A549 (cell line): Measurements from ENCODE around the gene C2orf66.

ENCODE experiments used
- JUN ChIP-seq, 2 experiments: fragments of >200 bp; sonication (Bioruptor Twin); formaldehyde crosslinking; IDR thresholded peaks; 2 replicates in 1 of 2; 3 replicates in 1 of 2; pipeline ENCODE4 v1.6.1; 2016 to 2017
- TF ChIP-seq, protein P1 (sequence below): fragments of >200 bp; sonication (Bioruptor Twin); formaldehyde crosslinking; IDR thresholded peaks from 3 replicates; pipeline ENCODE4 v1.5.1; 2016

DNA sequence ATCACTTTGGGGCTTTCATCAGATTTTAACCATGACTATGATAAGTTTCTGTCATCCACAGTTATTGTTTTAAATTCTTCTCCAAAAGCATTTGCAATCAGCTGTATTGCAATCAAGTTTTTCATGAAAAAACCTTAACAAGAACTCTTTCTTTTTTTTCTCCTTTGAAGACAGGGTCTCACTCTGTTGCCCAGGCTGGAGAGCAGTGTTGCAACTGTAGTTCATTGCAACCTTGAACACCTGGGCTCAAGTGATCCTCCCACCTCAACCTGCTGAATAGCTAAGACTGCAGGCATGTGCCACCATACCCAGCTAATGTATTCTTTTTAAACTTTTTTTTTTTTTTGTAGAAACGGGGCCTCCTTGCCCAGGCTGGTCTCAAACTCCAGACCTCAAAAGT is 45.5 kb upstream of the C2orf66 start:
- no peak for TF ChIP-seq JUN (IDR thresholded peaks at IDR 0.05)
- TF ChIP-seq, protein P1, sequence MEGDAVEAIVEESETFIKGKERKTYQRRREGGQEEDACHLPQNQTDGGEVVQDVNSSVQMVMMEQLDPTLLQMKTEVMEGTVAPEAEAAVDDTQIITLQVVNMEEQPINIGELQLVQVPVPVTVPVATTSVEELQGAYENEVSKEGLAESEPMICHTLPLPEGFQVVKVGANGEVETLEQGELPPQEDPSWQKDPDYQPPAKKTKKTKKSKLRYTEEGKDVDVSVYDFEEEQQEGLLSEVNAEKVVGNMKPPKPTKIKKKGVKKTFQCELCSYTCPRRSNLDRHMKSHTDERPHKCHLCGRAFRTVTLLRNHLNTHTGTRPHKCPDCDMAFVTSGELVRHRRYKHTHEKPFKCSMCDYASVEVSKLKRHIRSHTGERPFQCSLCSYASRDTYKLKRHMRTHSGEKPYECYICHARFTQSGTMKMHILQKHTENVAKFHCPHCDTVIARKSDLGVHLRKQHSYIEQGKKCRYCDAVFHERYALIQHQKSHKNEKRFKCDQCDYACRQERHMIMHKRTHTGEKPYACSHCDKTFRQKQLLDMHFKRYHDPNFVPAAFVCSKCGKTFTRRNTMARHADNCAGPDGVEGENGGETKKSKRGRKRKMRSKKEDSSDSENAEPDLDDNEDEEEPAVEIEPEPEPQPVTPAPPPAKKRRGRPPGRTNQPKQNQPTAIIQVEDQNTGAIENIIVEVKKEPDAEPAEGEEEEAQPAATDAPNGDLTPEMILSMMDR: no peak
